GM19468 (cell line): ENCODE data around the gene JUND.

Experiments
- ATAC-seq: cut with Tn5 transposase; IDR thresholded peaks from one replicate; pipeline ENCODE4 v1.9.1; 2021; ENCODE audit warnings: mild to moderate bottlenecking, moderate library complexity, moderate number of reproducible peaks; ENCODE audit not compliant: unreplicated experiment; ENCODE audit errors: extremely low read depth

Gene JUND

DNA sequence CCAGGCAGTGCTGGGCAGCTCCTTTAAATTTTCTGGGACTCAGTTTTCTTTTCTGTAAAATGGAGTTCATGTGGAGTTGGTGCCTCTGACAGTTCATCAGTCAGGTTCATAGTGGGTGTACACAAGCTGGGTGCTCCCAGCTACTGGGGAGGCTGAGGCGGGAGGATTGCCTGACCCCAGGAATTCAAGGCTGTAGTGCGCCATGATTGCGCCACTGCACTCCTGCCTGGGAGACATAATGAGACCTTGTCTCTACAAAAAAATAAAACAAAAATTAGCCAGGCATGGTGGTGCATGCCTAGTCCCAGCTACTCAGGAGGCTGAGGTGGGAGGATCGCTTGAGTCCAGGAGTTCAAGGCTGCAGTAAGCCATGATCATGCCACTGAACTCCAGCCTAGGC is 28.3 kb downstream of the JUND start:
- ATAC-seq, result no peak

- no peak for ATAC-seq
Observed at GRCh38 chr19:18252370-18252717, 29.1 kb downstream of the JUND start.

DNA sequence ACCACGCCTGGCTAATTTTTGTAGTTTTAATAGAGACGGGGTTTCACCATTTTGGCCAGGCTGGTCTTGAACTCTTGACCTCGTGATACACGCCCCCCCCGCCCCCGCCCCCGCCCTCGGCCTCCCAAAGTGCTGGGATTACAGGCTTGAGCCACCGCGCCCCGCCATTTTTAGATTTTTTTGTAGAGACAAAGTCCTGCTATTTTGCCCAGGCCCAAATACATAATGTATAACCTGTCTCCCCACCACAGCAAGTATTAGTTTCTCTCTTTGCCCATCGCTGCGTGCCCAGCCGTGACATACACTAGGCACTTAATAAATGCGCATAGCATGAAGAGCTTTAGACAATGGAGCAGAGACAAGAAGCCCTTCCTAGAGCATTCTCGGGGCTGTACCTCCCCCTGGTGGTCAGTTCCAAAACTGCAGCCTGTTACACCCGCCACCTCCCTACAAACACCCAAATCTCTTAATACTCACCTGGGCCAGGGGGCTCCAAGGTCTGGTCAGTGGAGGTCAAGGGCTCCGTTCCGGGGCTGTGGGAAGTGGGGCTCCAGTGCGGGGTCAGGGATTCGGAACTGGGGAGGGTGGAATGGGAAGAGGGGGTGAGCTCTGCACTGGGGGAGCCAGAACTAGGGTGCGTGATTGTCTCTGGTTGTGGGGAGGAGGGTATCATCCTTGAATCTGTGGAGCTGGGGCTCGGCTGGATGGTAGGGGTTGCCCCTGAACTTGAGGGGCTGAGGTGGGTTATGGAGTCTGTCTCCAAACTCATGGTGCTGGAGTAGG is 29.6 kb downstream of the JUND start:
- no peak for ATAC-seq

DNA sequence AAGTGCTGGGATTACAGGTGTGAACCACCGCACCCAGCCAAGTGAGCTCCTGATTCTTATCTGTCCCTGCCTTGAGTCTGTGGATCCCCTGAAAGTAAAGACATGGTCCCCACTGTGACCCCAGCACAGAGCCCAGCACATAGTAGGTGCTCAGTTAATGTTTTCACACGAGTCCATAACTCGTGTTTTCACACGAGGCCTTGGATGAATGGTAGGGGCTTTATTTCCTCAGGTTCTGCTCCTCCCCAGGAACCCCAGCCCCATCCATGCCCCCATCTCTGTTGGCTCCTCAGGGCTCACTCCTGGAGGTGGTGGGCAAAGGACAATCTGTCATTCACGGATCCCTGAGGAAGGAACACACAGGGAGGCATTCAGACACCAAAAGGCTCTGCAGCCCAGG is 31.6 kb downstream of the JUND start:
- no peak for ATAC-seq

DNA sequence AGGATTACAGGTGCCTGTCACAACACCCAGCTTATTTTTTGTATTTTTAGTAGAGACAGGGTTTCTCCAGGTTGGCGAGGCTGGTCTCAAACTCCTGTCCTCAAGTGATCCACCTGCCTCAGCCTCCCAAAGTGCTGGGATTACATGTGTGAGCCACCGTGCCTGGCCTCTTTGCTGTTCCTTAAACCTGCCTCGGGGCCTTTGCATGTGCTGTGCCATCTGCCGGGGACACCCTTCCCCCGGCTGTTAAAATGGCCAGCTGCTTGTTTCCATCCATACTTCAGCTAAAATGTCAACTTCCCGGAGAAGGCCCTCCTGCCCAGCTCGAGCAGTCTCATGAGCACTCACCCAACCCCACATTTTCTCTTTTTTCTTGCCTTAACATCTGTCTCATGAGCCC is 36.1 kb downstream of the JUND start:
- ATAC-seq, result no peak

DNA sequence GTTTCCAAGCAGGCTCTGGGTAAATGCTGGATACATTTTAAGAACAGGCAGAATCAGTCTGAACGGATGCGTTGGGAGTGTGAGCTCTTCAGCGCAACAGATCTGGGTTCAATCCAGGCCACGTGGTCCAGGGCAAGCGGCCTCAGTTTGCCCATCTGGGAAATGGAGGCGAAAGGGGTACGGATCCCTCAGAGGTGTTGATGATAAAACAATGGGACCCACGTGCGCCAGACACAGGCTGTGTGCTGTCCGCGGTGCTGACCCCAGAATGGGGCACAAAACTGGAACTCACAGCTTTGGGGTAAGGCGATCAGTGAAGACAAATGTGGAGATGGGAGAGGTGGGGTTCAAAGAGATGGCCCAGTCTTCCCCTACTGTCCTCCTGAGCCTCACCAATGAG is 42.1 kb downstream of the JUND start:
- ATAC-seq, result no peak

GRCh38 chr19:18234194-18234593 is 47.2 kb downstream of the JUND start:
- no peak for ATAC-seq

- ATAC-seq, result no peak
Observed at GRCh38 chr19:18233224-18233825, 48.1 kb downstream of the JUND start.

GRCh38 chr19:18232540-18233223 is 48.7 kb downstream of the JUND start:
- no peak for ATAC-seq

GRCh38 chr19:18231775-18232174 is 49.6 kb downstream of the JUND start:
- no peak for ATAC-seq

DNA sequence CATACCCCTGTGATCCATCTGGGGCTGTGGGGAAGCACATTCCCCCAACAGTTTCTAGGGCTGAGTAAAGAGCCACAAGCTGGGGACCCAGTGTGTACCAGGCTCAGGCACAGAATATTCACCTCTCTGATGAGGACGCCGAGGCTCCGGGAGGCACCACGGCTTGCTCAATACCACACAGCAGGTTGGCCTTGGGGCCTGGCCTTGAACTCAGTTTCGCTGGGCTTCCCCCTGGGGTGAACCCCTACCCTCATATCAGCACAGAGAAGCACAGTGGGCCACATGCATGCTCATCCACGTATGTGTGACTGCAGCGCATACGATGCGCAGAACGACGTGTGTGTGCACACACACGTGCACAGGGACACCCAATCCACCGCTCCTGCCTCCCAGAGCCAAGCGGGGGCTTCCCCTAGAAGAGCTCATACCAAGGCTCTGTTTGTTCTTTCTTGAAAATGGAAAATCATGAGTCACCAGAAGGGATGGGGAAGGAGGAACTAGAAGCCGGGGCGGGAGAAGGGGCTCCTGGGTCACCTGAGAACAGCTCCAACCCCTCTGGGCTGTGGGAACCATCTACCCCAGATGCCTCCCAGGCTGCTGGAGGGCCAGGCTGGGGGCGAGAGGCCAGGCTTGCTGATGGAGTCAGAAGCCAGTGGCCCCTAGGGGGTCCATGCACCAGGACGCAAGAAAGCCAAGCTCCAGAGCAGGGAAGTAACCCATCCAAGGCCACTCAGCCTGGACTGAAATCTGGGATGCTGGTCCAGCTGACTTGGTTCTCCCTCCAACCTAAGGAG is 50.3 kb downstream of the JUND start:
- no peak for ATAC-seq

- ATAC-seq, result no peak
Observed at GRCh38 chr19:18229915-18230314, 51.5 kb downstream of the JUND start.
